Central memory CD4-positive, alpha-beta T cell (primary cell): ENCODE measurements around the gene IFNA21.
"Not testable (repeated sequence)": the region's sequence is repeated elsewhere in the genome, so short reads cannot be mapped to it uniquely, and the experiment has no call there.

Source experiments
- DNase-seq: peaks from one replicate; pipeline ENCODE4 v3.0.0; 2022
- total RNA-seq, 3 experiments: gene quantifications; one replicate each; lab custom pipeline; 2026; lab: John Stamatoyannopoulos, UW

IFNA21 gene
- 0 reads per million in 3 experiments for total RNA-seq

GRCh38 chr9:21166560-21166959 is at the start of gene IFNA21:
Gene IFNA21 (minus strand): TSS chr9:21166660. CDS start chr9:21166612, 48 bp downstream.
- not testable (repeated sequence) for DNase-seq

- not testable (repeated sequence) for DNase-seq
Measured at GRCh38 chr9:21213411-21214326, 47.2 kb upstream of the IFNA21 start.

- not testable (repeated sequence) for DNase-seq
Measured at GRCh38 chr9:21212160-21212559, 45.7 kb upstream of the IFNA21 start.

GRCh38 chr9:21210782-21211181 is 44.3 kb upstream of the IFNA21 start:
- DNase-seq: not testable (repeated sequence)

GRCh38 chr9:21210311-21210710 is 43.9 kb upstream of the IFNA21 start:
- no peak for DNase-seq

- DNase-seq: not testable (repeated sequence)
Measured at GRCh38 chr9:21207043-21207442, 40.6 kb upstream of the IFNA21 start, which contains the start of gene IFNA10. Gene IFNA10 (minus strand): TSS chr9:21207143. CDS start chr9:21207097, 46 bp downstream.

- DNase-seq: no peak
Measured at GRCh38 chr9:21205204-21205603, 38.7 kb upstream of the IFNA21 start.

GRCh38 chr9:21202105-21202504 is 35.6 kb upstream of the IFNA21 start, which contains the start of gene IFNA7:
Gene IFNA7 (minus strand): TSS chr9:21202205. CDS start chr9:21202165, 40 bp downstream.
- not testable (repeated sequence) for DNase-seq

- DNase-seq: peak; percentile 39
Measured at GRCh38 chr9:21194867-21195776, 28.7 kb upstream of the IFNA21 start.

- not testable (repeated sequence) for DNase-seq
Measured at GRCh38 chr9:21187487-21187886, 21.0 kb upstream of the IFNA21 start, which contains the start of gene IFNA4. Gene IFNA4 (minus strand): TSS chr9:21187587. CDS start chr9:21187531, 56 bp downstream.

GRCh38 chr9:21182810-21183736 is 16.6 kb upstream of the IFNA21 start:
- DNase-seq: peak; percentile 16

- no peak for DNase-seq
Measured at GRCh38 chr9:21174671-21175070, 8.2 kb upstream of the IFNA21 start.

GRCh38 chr9:21172156-21172555 is 5.7 kb upstream of the IFNA21 start:
- DNase-seq: no peak

GRCh38 chr9:21171351-21171750 is 4.9 kb upstream of the IFNA21 start:
- no peak for DNase-seq

GRCh38 chr9:21165516-21165915 is 944 bp downstream of the IFNA21 start:
- no peak for DNase-seq

- DNase-seq: peak; percentile 41
Measured at GRCh38 chr9:21160178-21160577, 6.3 kb downstream of the IFNA21 start.

- DNase-seq: no peak
Measured at GRCh38 chr9:21155501-21155900, 11.0 kb downstream of the IFNA21 start.

- peak; percentile 2 for DNase-seq
Measured at GRCh38 chr9:21154018-21154608, 12.3 kb downstream of the IFNA21 start.

- no peak for DNase-seq
Measured at GRCh38 chr9:21153336-21154017, 13.0 kb downstream of the IFNA21 start.

- no peak for DNase-seq
Measured at GRCh38 chr9:21144603-21145002, 21.9 kb downstream of the IFNA21 start.
